ENCODE results near the gene SERHL2.
"Not testable (repeated sequence)": the region's sequence is repeated elsewhere in the genome, so short reads cannot be mapped to it uniquely, and the experiment has no call there.

- TF ChIP-seq, protein P1, sequence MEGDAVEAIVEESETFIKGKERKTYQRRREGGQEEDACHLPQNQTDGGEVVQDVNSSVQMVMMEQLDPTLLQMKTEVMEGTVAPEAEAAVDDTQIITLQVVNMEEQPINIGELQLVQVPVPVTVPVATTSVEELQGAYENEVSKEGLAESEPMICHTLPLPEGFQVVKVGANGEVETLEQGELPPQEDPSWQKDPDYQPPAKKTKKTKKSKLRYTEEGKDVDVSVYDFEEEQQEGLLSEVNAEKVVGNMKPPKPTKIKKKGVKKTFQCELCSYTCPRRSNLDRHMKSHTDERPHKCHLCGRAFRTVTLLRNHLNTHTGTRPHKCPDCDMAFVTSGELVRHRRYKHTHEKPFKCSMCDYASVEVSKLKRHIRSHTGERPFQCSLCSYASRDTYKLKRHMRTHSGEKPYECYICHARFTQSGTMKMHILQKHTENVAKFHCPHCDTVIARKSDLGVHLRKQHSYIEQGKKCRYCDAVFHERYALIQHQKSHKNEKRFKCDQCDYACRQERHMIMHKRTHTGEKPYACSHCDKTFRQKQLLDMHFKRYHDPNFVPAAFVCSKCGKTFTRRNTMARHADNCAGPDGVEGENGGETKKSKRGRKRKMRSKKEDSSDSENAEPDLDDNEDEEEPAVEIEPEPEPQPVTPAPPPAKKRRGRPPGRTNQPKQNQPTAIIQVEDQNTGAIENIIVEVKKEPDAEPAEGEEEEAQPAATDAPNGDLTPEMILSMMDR (conservative IDR thresholded peaks at IDR 0.05; ENCODE audit: low read length) = not testable (repeated sequence)
- not testable (repeated sequence) for TF ChIP-seq EZH2phosphoT487 (IDR thresholded peaks at IDR 0.05; ENCODE audit: borderline replicate concordance)
Measured at GRCh38 chr22:42518638-42519524, 34.9 kb upstream of the SERHL2 start.

All from Loucy (cell line).